IPS DF 6.9 (cell line): Measurements from ENCODE around the gene ADAMTS10.

Experiments used
- DNase-seq: peaks from one replicate; pipeline ENCODE4 v3.0.0-alpha.2; 2013; ENCODE audit warnings: low read depth, low spot score
- H3K27ac ChIP-seq: one replicate; pipeline ENCODE4 v1.5.1; 2013; ENCODE audit warnings: low read length, control low read depth
- H3K27me3 ChIP-seq: 2 replicates; pipeline ENCODE4 v1.6.1; 2013; ENCODE audit warnings: mild to moderate bottlenecking, low read length; ENCODE audit not compliant: control insufficient read depth, insufficient read depth
- H3K36me3 ChIP-seq: 2 replicates; pipeline ENCODE4 v1.6.1; 2013; ENCODE audit warnings: low read length; ENCODE audit not compliant: control insufficient read depth, insufficient read depth
- H3K4me1 ChIP-seq: 2 replicates; pipeline ENCODE4 v1.6.1; 2013; ENCODE audit warnings: low read length; ENCODE audit not compliant: control insufficient read depth, insufficient read depth
- H3K4me3 ChIP-seq: 2 replicates; pipeline ENCODE4 v1.5.1; 2013; ENCODE audit warnings: mild to moderate bottlenecking, low read length
- H3K9me3 ChIP-seq: 2 replicates; pipeline ENCODE4 v1.6.1; 2013; ENCODE audit warnings: low read length, inconsistent platforms; ENCODE audit not compliant: control insufficient read depth, insufficient read depth
- WGBS: extraction: QIAGEN DNeasy Blood & Tissue Kit; methylation state at CpG from one replicate; pipeline ENCODE4 v1.1.7; 2013; ENCODE audit warnings: mixed read lengths, missing lambda C conversion rate; ENCODE audit not compliant: insufficient read length, insufficient coverage; 5-methylcytosine and 5-hydroxymethylcytosine counted together

The ADAMTS10 gene

GRCh38 chr19:8596168-8596567 lies 14.3 kb downstream of the ADAMTS10 start:
- no peak overlapping the region for H3K4me3 ChIP-seq
- no peak overlapping the region for H3K27ac ChIP-seq
- no CpG with 5 or more reads among the region's 23 CpGs for WGBS
- DNase-seq, result no peak
- no peaks in the 10 kb centered on the region for H3K9me3 ChIP-seq
- peaks cover 10% of the 10 kb centered on the region; the same call in 1 of the 2 replicates for H3K36me3 ChIP-seq
- no peaks in the 10 kb centered on the region for H3K27me3 ChIP-seq
- H3K4me1 ChIP-seq, result no peaks in the 10 kb centered on the region

GRCh38 chr19:8595651-8596050 lies 14.9 kb downstream of the ADAMTS10 start:
- Histone ChIP-seq H3K4me3 (no peak overlapping the region), H3K4me1 (no peaks in the 10 kb centered on the region), H3K36me3 (peaks cover 10% of the 10 kb centered on the region; the same call in 1 of the 2 replicates), H3K27ac (no peak overlapping the region), H3K27me3 (no peaks in the 10 kb centered on the region), H3K9me3 (no peaks in the 10 kb centered on the region)
- WGBS, result no CpG with 5 or more reads among the region's 15 CpGs
- DNase-seq, result no peak

GRCh38 chr19:8593931-8594330 lies 16.6 kb downstream of the ADAMTS10 start:
- Histone ChIP-seq H3K9me3 (no peaks in the 10 kb centered on the region), H3K36me3 (peaks cover 10% of the 10 kb centered on the region; the same call in 1 of the 2 replicates), H3K4me3 (no peak overlapping the region), H3K27me3 (no peaks in the 10 kb centered on the region), H3K27ac (no peak overlapping the region), H3K4me1 (no peaks in the 10 kb centered on the region)
- no CpG with 5 or more reads among the region's 2 CpGs for WGBS
- DNase-seq, result no peak

GRCh38 chr19:8592231-8593009 lies 18.1 kb downstream of the ADAMTS10 start:
- no CpG with 5 or more reads among the region's 55 CpGs for WGBS
- peak; percentile 98 for DNase-seq
- peaks cover 10% of the 10 kb centered on the region; the same call in 1 of the 2 replicates for H3K36me3 ChIP-seq

GRCh38 chr19:8589177-8589714 lies 21.3 kb downstream of the ADAMTS10 start:
- no peaks in the 10 kb centered on the region; the same call in 1 of the 2 replicates for H3K36me3 ChIP-seq
- H3K4me1 ChIP-seq, result 0 out of 2 replicates have a peak, but pooled peaks cover 2% of the 10 kb centered on the region
- WGBS, result no CpG with 5 or more reads among the region's 32 CpGs
- no peak for DNase-seq
- H3K27me3 ChIP-seq, result no peaks in the 10 kb centered on the region
- no peaks in the 10 kb centered on the region for H3K9me3 ChIP-seq
- H3K4me3 ChIP-seq, result no peak overlapping the region
- H3K27ac ChIP-seq, result no peak overlapping the region

More at GRCh38 chr19:8592231-8593009, 18.1 kb downstream of the ADAMTS10 start:
- Histone ChIP-seq H3K27ac (no peak overlapping the region), H3K27me3 (no peaks in the 10 kb centered on the region), H3K4me1 (no peaks in the 10 kb centered on the region), H3K4me3 (peak overlapping the region; percentile 36; the same call in 1 of the 2 replicates), H3K9me3 (no peaks in the 10 kb centered on the region)

GRCh38 chr19:8585894-8586750 lies 24.4 kb downstream of the ADAMTS10 start:
- Histone ChIP-seq H3K27me3 (no peaks in the 10 kb centered on the region), H3K4me1 (0 out of 2 replicates have a peak, but pooled peaks cover 2% of the 10 kb centered on the region), H3K36me3 (no peaks in the 10 kb centered on the region; the same call in 1 of the 2 replicates), H3K9me3 (no peaks in the 10 kb centered on the region), H3K27ac (no peak overlapping the region), H3K4me3 (no peak overlapping the region)
- no CpG with 5 or more reads among the region's 34 CpGs for WGBS
- no peak for DNase-seq

- no peaks in the 10 kb centered on the region; the same call in 1 of the 2 replicates for H3K36me3 ChIP-seq
- WGBS, result no CpG with 5 or more reads among the region's 71 CpGs
- 0 out of 2 replicates have a peak, but pooled peaks cover 2% of the 10 kb centered on the region for H3K4me1 ChIP-seq
- H3K9me3 ChIP-seq, result no peaks in the 10 kb centered on the region
- no peaks in the 10 kb centered on the region for H3K27me3 ChIP-seq
- DNase-seq, result no peak
- H3K4me3 ChIP-seq, result no peak overlapping the region
- H3K27ac ChIP-seq, result no peak overlapping the region
These were observed 25.3 kb downstream of the ADAMTS10 start for GRCh38 chr19:8584965-8585893.

GRCh38 chr19:8580710-8581281 lies 29.7 kb downstream of the ADAMTS10 start:
- H3K27ac ChIP-seq, result no peak overlapping the region
- no peaks in the 10 kb centered on the region for H3K9me3 ChIP-seq
- H3K4me3 ChIP-seq, result no peak overlapping the region
- peak; percentile 73 for DNase-seq
- 0 out of 2 replicates have a peak, but pooled peaks cover 1% of the 10 kb centered on the region for H3K4me1 ChIP-seq
- no CpG with 5 or more reads among the region's 21 CpGs for WGBS
- no peaks in the 10 kb centered on the region for H3K27me3 ChIP-seq
- no peaks in the 10 kb centered on the region; the same call in 1 of the 2 replicates for H3K36me3 ChIP-seq

GRCh38 chr19:8578642-8579265 lies 31.8 kb downstream of the ADAMTS10 start:
- H3K36me3 ChIP-seq, result no peaks in the 10 kb centered on the region
- no peak overlapping the region for H3K4me3 ChIP-seq
- no peaks in the 10 kb centered on the region for H3K27me3 ChIP-seq
- WGBS, result no CpG with 5 or more reads among the region's 17 CpGs
- DNase-seq, result peak; percentile 67
- no peaks in the 10 kb centered on the region for H3K9me3 ChIP-seq
- no peak overlapping the region for H3K27ac ChIP-seq
- H3K4me1 ChIP-seq, result 0 out of 2 replicates have a peak, but pooled peaks cover 1% of the 10 kb centered on the region
